ENCODE data around the gene STUM.
"Not testable (repeated sequence)": the region's sequence is repeated elsewhere in the genome, so short reads cannot be mapped to it uniquely, and the experiment has no call there.

STUM gene

DNA sequence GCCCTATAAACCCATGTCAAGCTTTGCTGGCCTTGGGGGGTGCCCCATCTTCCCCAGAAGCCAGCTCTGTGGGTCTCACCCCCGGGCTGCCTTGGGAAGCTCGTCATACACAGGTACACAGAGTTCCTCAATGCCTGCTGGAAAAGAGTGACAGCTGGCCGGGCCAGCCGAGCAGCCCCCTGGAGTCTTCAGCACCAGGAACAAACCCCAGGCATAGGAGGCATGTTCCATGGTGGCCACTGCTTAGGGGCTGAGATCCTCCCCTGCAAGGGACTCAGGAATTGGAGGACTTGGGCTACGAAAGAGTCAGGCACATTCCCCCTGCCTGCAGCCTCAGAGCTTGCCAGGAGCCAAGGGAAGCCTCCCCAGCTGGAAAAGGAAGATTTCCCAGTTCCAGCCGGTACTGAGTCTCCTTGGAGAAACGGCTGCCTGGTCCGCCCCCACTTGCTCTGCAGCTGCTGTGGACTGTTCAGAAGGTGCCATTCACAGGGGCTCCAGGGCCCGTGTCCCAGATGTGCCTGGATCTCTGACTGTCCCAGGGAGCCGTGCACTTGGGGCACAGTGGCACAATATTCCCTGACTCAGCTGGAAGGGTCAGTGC, 89.5 kb downstream of the STUM start:
- H3K27me3 ChIP-seq (ENCODE audit: insufficient read depth, poor library complexity, severe bottlenecking) = no peaks in the 10 kb centered on the region
- H3K4me3 ChIP-seq (ENCODE audit: severe bottlenecking) = no peak overlapping the region
- no peaks in the 10 kb centered on the region for H3K36me3 ChIP-seq (ENCODE audit: low read depth)
- H3K27ac ChIP-seq (ENCODE audit: poor library complexity, severe bottlenecking) = no peak overlapping the region
- no peaks in the 10 kb centered on the region for H3K9me3 ChIP-seq (ENCODE audit: severe bottlenecking)
- DNase-seq (ENCODE audit: low spot score) (no peak), ATAC-seq (ENCODE audit: low read depth) (no peak)
- TF ChIP-seq, protein P1, sequence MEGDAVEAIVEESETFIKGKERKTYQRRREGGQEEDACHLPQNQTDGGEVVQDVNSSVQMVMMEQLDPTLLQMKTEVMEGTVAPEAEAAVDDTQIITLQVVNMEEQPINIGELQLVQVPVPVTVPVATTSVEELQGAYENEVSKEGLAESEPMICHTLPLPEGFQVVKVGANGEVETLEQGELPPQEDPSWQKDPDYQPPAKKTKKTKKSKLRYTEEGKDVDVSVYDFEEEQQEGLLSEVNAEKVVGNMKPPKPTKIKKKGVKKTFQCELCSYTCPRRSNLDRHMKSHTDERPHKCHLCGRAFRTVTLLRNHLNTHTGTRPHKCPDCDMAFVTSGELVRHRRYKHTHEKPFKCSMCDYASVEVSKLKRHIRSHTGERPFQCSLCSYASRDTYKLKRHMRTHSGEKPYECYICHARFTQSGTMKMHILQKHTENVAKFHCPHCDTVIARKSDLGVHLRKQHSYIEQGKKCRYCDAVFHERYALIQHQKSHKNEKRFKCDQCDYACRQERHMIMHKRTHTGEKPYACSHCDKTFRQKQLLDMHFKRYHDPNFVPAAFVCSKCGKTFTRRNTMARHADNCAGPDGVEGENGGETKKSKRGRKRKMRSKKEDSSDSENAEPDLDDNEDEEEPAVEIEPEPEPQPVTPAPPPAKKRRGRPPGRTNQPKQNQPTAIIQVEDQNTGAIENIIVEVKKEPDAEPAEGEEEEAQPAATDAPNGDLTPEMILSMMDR (IDR thresholded peaks at IDR 0.05; ENCODE audit: poor library complexity, severe bottlenecking) = no peak
- no peaks in the 10 kb centered on the region for H3K4me1 ChIP-seq (ENCODE audit: insufficient read depth, poor library complexity, severe bottlenecking)

DNA sequence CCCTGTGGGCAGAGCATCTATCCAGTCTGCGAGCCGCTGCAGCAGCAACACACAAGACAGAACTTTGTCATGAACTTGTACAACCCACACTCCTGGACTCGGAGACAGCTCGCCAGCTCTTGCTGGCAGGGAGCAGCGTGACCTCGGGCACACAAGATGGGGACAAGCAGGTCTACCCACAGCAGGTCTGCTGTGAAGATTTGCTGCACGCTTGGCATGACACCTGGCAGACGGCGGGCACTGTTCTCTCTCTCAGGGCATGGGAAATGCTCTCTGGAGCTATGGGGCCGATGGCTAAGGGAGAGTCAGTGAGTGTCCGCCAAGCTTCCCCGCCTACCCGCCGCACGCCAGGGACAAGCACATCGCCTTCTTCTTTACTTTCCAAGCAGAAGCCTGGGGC, 90.0 kb downstream of the STUM start:
- no peaks in the 10 kb centered on the region for H3K27me3 ChIP-seq (ENCODE audit: insufficient read depth, poor library complexity, severe bottlenecking)
- no peaks in the 10 kb centered on the region for H3K36me3 ChIP-seq (ENCODE audit: low read depth)
- no peaks in the 10 kb centered on the region for H3K4me1 ChIP-seq (ENCODE audit: insufficient read depth, poor library complexity, severe bottlenecking)
- ATAC-seq (ENCODE audit: low read depth) = no peak
- H3K27ac ChIP-seq (ENCODE audit: poor library complexity, severe bottlenecking) = no peak overlapping the region
- peak; percentile 24 for DNase-seq (ENCODE audit: low spot score)
- no peaks in the 10 kb centered on the region for H3K9me3 ChIP-seq (ENCODE audit: severe bottlenecking)
- TF ChIP-seq, protein P1 (IDR thresholded peaks at IDR 0.05; ENCODE audit: poor library complexity, severe bottlenecking) = no peak
- H3K4me3 ChIP-seq (ENCODE audit: severe bottlenecking) = no peak overlapping the region

DNA sequence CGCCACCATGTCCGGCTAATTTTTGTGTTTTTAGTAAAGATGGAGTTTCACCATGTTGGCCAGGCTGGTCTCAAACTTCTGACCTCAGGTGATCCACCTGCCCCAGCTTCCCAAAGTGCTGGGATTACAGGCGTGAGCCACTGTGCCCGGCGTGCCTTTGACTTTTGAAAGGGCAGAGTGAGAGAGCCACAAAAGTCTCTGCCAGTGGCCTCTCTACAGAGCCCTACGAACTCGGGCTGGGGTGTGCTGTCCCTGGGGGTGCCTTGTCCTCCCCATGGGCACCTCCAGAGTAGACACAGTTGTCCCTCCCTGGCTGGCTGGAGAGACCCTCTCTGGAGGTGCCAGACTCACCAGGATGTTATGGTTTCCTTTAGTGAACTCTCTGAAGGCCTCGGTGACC, 90.6 kb downstream of the STUM start:
- not testable (repeated sequence) for ATAC-seq (ENCODE audit: low read depth); H3K36me3 ChIP-seq (ENCODE audit: low read depth); H3K27me3 ChIP-seq (ENCODE audit: insufficient read depth, poor library complexity, severe bottlenecking); H3K9me3 ChIP-seq (ENCODE audit: severe bottlenecking); H3K4me1 ChIP-seq (ENCODE audit: insufficient read depth, poor library complexity, severe bottlenecking); H3K4me3 ChIP-seq (ENCODE audit: severe bottlenecking); H3K27ac ChIP-seq (ENCODE audit: poor library complexity, severe bottlenecking); DNase-seq (ENCODE audit: low spot score)

DNA sequence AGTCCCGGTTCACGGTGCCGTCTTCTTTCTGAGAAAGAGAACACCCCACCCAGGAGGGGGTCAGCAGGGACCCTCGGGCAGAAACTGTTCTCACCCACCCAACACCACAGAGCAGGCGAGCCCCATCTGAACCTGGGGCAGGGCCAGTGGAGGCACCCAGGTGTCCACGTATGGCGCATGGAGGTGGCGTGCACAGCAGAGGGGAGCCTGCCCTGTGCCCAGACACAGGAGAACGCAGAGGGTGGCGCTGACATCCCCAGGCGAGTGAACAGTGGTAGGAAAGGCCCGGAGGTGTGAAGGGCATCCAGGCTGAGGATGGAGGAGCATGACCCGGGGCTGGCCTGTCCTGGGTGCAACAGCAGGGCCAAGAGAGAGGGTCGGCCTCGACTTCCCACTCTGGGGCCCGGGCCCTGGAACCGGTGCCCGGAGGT, 91.1 kb downstream of the STUM start:
- no peaks in the 10 kb centered on the region for H3K36me3 ChIP-seq (ENCODE audit: low read depth)
- DNase-seq (ENCODE audit: low spot score) = no peak
- no peaks in the 10 kb centered on the region for H3K27me3 ChIP-seq (ENCODE audit: insufficient read depth, poor library complexity, severe bottlenecking)
- no peaks in the 10 kb centered on the region for H3K9me3 ChIP-seq (ENCODE audit: severe bottlenecking)
- TF ChIP-seq, protein P1 (IDR thresholded peaks at IDR 0.05; ENCODE audit: poor library complexity, severe bottlenecking) = no peak
- H3K27ac ChIP-seq (ENCODE audit: poor library complexity, severe bottlenecking) = no peak overlapping the region
- H3K4me1 ChIP-seq (ENCODE audit: insufficient read depth, poor library complexity, severe bottlenecking) = no peaks in the 10 kb centered on the region
- no peak overlapping the region for H3K4me3 ChIP-seq (ENCODE audit: severe bottlenecking)
- no peak for ATAC-seq (ENCODE audit: low read depth)

DNA sequence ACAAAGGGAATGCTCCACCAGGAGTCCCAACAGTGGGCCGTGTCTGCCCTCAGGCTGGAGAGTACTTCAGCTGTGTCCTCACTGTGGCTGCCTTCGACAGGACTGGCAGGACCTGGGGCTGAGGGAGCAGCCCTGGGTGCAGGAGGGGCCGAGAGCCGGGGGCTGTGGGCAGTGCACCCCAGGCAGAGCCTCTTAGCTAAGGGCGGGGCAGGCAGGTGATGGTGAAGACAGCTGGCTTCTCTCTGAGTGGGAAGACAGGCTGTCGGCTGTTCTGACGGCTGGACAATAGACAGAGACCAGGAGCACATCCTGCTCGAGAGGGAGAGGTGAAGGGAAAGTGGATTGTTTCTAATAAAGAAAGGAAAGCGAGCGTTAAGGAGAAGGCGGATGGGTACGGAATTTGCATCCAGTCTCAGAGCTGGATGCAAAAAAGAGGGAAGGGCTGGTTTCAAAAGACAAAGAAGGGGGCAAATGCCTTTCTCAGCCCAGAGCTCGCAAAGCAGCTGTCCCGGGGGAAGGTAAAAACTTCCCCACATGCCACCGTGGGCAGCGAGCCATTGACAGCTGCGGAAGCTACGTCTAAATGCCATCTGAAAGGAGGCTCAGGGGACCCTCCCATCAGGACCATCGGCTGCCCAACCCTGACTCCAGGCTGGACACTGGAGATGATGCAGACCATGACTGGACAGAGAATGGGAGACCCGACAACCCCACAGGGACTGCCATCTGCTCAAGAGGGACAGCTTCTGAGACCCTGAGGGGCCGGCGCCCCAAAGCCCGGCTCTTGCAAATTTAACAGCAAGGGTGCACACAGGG, 92.0 kb downstream of the STUM start:
- TF ChIP-seq, protein P1 (IDR thresholded peaks at IDR 0.05; ENCODE audit: poor library complexity, severe bottlenecking) = no peak
- H3K27ac ChIP-seq (ENCODE audit: poor library complexity, severe bottlenecking) = no peak overlapping the region
- no peaks in the 10 kb centered on the region for H3K9me3 ChIP-seq (ENCODE audit: severe bottlenecking)
- H3K4me1 ChIP-seq (ENCODE audit: insufficient read depth, poor library complexity, severe bottlenecking) = no peaks in the 10 kb centered on the region
- H3K36me3 ChIP-seq (ENCODE audit: low read depth) = no peaks in the 10 kb centered on the region
- ATAC-seq (ENCODE audit: low read depth) (no peak), DNase-seq (ENCODE audit: low spot score) (no peak)
- no peaks in the 10 kb centered on the region for H3K27me3 ChIP-seq (ENCODE audit: insufficient read depth, poor library complexity, severe bottlenecking)
- H3K4me3 ChIP-seq (ENCODE audit: severe bottlenecking) = no peak overlapping the region
